ENCODE results near the gene FLT4.

- no peak for TF ChIP-seq CTCF (IDR thresholded peaks at IDR 0.05)
- TF ChIP-seq POLR2A (IDR thresholded peaks at IDR 0.05), result no peak
Observed at GRCh38 chr5:180644825-180645273, 4.6 kb downstream of the FLT4 start.

Data from lower leg skin (tissue), 3 donors.